Muscle layer of colon (tissue), 2 donors: ENCODE results near the gene MTHFD2.

Experiments used
- H3K27ac ChIP-seq: one replicate; pipeline ENCODE4 v1.7.0; 2013; ENCODE audit warnings: low read depth, mild to moderate bottlenecking, low read length, moderate library complexity
- H3K27me3 ChIP-seq, 2 donors: one replicate each; pipeline ENCODE4 v1.7.0; 2013; ENCODE audit warnings: low read length in 2 of 2, mild to moderate bottlenecking in 2 of 2; ENCODE audit not compliant: insufficient read depth in 2 of 2, control insufficient read depth in 1 of 2
- H3K36me3 ChIP-seq: one replicate; pipeline ENCODE4 v1.7.0; 2013; ENCODE audit warnings: mild to moderate bottlenecking, low read length; ENCODE audit not compliant: insufficient read depth
- H3K4me1 ChIP-seq: one replicate; pipeline ENCODE4 v1.7.0; 2013; ENCODE audit warnings: mild to moderate bottlenecking, low read length; ENCODE audit not compliant: insufficient read depth
- H3K4me3 ChIP-seq, 2 donors: one replicate each; pipeline ENCODE4 v1.7.0; 2013; ENCODE audit warnings: low read length in 2 of 2, low read depth in 1 of 2, mild to moderate bottlenecking in 1 of 2, moderate library complexity in 1 of 2
- H3K9ac ChIP-seq: one replicate; pipeline ENCODE4 v1.7.0; 2013; ENCODE audit warnings: low read length
- H3K9me3 ChIP-seq: one replicate; pipeline ENCODE4 v1.7.0; 2013; ENCODE audit warnings: mild to moderate bottlenecking, low read length
- donor health status: abdominal sarcoma.
- donor health status: Adenocarcinoma of cecum.

MTHFD2 gene

GRCh38 chr2:74253971-74254310, 55.5 kb downstream of the MTHFD2 start:
- no peak overlapping the region for H3K4me3 ChIP-seq
- H3K27ac ChIP-seq = no peak overlapping the region
- H3K36me3 ChIP-seq = no peaks in the 10 kb centered on the region
- H3K27me3 ChIP-seq = no peaks in the 10 kb centered on the region
- H3K4me1 ChIP-seq = no peaks in the 10 kb centered on the region
- no peaks in the 10 kb centered on the region for H3K9me3 ChIP-seq
- no peak overlapping the region for H3K9ac ChIP-seq

GRCh38 chr2:74255660-74256213, 57.3 kb downstream of the MTHFD2 start:
- no peaks in the 10 kb centered on the region for H3K27me3 ChIP-seq
- H3K4me1 ChIP-seq = no peaks in the 10 kb centered on the region
- no peak overlapping the region for H3K27ac ChIP-seq
- no peaks in the 10 kb centered on the region for H3K36me3 ChIP-seq
- H3K9me3 ChIP-seq = no peaks in the 10 kb centered on the region
- no peak overlapping the region for H3K4me3 ChIP-seq
- no peak overlapping the region for H3K9ac ChIP-seq

GRCh38 chr2:74259191-74259590, 60.8 kb downstream of the MTHFD2 start:
- Histone ChIP-seq H3K36me3 (no peaks in the 10 kb centered on the region), H3K4me1 (no peaks in the 10 kb centered on the region), H3K27ac (no peak overlapping the region), H3K4me3 (no peak overlapping the region), H3K27me3 (no peaks in the 10 kb centered on the region), H3K9ac (no peak overlapping the region), H3K9me3 (no peaks in the 10 kb centered on the region)

- no peak overlapping the region for H3K27ac ChIP-seq
- no peak overlapping the region for H3K9ac ChIP-seq
- no peaks in the 10 kb centered on the region for H3K27me3 ChIP-seq
- H3K4me1 ChIP-seq = no peaks in the 10 kb centered on the region
- no peaks in the 10 kb centered on the region for H3K36me3 ChIP-seq
- no peak overlapping the region for H3K4me3 ChIP-seq
- no peaks in the 10 kb centered on the region for H3K9me3 ChIP-seq
Observed at GRCh38 chr2:74259733-74260132, 61.3 kb downstream of the MTHFD2 start.

- no peak overlapping the region for H3K9ac ChIP-seq
- no peaks in the 10 kb centered on the region for H3K36me3 ChIP-seq
- H3K27ac ChIP-seq = no peak overlapping the region
- no peaks in the 10 kb centered on the region for H3K27me3 ChIP-seq
- no peaks in the 10 kb centered on the region for H3K4me1 ChIP-seq
- H3K9me3 ChIP-seq = no peaks in the 10 kb centered on the region
- no peak overlapping the region for H3K4me3 ChIP-seq
Observed at GRCh38 chr2:74260495-74260894, 62.1 kb downstream of the MTHFD2 start.

- no peak overlapping the region for H3K4me3 ChIP-seq
- H3K27ac ChIP-seq = no peak overlapping the region
- no peaks in the 10 kb centered on the region for H3K36me3 ChIP-seq
- no peak overlapping the region for H3K9ac ChIP-seq
- no peaks in the 10 kb centered on the region for H3K9me3 ChIP-seq
- H3K27me3 ChIP-seq = no peaks in the 10 kb centered on the region
- no peaks in the 10 kb centered on the region for H3K4me1 ChIP-seq
Observed at GRCh38 chr2:74261204-74261864, 62.9 kb downstream of the MTHFD2 start.

- no peak overlapping the region for H3K9ac ChIP-seq
- H3K36me3 ChIP-seq = no peaks in the 10 kb centered on the region
- H3K27me3 ChIP-seq = no peaks in the 10 kb centered on the region
- no peak overlapping the region for H3K27ac ChIP-seq
- no peaks in the 10 kb centered on the region for H3K4me1 ChIP-seq
- H3K4me3 ChIP-seq = no peak overlapping the region
- no peaks in the 10 kb centered on the region for H3K9me3 ChIP-seq
Observed at GRCh38 chr2:74262681-74263080, 64.3 kb downstream of the MTHFD2 start.

- Histone ChIP-seq H3K9me3 (no peaks in the 10 kb centered on the region), H3K4me1 (no peaks in the 10 kb centered on the region), H3K4me3 (no peak overlapping the region), H3K27ac (no peak overlapping the region), H3K36me3 (no peaks in the 10 kb centered on the region), H3K27me3 (no peaks in the 10 kb centered on the region), H3K9ac (no peak overlapping the region)
Observed at GRCh38 chr2:74264281-74264680, 65.9 kb downstream of the MTHFD2 start.

- Histone ChIP-seq H3K9me3 (no peaks in the 10 kb centered on the region), H3K4me3 (no peak overlapping the region), H3K9ac (no peak overlapping the region)
Observed at GRCh38 chr2:74267068-74267467, 68.7 kb downstream of the MTHFD2 start.

More at GRCh38 chr2:74267068-74267467, 68.7 kb downstream of the MTHFD2 start:
- Histone ChIP-seq H3K27me3 (no peaks in the 10 kb centered on the region), H3K36me3 (no peaks in the 10 kb centered on the region), H3K4me1 (no peaks in the 10 kb centered on the region), H3K27ac (no peak overlapping the region)
